ENCODE data around the gene CAND1. TPM values are rescaled to one million over a fixed set of nuclear protein-coding genes. Genes with fewer than 3 reads are reported as not detected.

Gene CAND1
- total RNA-seq, 1 donor from 2014 or later = 104 TPM

DNA sequence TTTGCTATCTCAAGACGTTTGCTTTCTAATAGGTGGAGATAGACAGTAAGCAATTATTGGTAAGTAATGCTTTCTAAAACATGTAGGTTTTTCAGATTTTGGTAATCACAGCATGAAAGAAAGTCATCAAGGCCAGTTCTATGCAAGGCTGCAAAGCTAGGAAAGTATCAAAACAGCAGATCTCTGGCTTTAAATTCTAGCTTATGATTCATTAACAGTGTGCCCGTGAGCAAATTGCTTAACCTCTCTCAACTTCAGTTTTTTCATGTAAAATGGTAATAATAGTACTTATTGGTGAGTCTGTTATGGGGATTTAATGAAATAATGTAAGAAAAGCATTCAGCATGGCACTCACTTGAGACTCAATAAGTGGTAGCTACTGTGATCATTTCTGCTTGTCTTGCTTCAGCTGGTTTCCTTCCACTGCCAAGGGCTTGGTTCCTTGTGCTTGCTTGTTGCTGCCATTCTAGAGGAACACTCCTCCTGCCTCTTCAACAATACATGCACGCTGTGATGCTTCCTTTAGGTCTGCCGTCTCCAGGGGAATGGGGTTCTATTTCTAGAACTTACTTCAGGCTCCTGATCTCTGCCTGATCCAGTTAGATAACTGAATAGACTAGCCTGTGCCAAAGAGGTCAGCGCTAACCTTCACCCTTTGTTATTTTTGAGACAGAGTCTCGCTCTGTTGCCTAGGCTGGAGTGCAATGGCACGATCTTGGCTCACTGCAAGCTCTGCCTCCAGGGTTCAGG lies 88.4 kb downstream of the CAND1 start:
- no peaks in the 10 kb centered on the region for H3K36me3 ChIP-seq
- no peaks in the 10 kb centered on the region for H3K27me3 ChIP-seq (ENCODE audit: low read depth)
- peaks cover 25% of the 10 kb centered on the region for H3K4me1 ChIP-seq
- TF ChIP-seq, protein P1, sequence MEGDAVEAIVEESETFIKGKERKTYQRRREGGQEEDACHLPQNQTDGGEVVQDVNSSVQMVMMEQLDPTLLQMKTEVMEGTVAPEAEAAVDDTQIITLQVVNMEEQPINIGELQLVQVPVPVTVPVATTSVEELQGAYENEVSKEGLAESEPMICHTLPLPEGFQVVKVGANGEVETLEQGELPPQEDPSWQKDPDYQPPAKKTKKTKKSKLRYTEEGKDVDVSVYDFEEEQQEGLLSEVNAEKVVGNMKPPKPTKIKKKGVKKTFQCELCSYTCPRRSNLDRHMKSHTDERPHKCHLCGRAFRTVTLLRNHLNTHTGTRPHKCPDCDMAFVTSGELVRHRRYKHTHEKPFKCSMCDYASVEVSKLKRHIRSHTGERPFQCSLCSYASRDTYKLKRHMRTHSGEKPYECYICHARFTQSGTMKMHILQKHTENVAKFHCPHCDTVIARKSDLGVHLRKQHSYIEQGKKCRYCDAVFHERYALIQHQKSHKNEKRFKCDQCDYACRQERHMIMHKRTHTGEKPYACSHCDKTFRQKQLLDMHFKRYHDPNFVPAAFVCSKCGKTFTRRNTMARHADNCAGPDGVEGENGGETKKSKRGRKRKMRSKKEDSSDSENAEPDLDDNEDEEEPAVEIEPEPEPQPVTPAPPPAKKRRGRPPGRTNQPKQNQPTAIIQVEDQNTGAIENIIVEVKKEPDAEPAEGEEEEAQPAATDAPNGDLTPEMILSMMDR (IDR thresholded peaks at IDR 0.05) = no peak
- intact Hi-C loops (cut with DNase I) = loop anchor here (5.0 kb wide), 1 partner anchor 585 kb away; no protein-coding TSS in a partner anchor
- no peaks in the 10 kb centered on the region for H3K9me3 ChIP-seq
- no peak overlapping the region for H3K27ac ChIP-seq
- H3K4me3 ChIP-seq = no peak overlapping the region
- no peak for DNase-seq
- no peak for ATAC-seq

DNA sequence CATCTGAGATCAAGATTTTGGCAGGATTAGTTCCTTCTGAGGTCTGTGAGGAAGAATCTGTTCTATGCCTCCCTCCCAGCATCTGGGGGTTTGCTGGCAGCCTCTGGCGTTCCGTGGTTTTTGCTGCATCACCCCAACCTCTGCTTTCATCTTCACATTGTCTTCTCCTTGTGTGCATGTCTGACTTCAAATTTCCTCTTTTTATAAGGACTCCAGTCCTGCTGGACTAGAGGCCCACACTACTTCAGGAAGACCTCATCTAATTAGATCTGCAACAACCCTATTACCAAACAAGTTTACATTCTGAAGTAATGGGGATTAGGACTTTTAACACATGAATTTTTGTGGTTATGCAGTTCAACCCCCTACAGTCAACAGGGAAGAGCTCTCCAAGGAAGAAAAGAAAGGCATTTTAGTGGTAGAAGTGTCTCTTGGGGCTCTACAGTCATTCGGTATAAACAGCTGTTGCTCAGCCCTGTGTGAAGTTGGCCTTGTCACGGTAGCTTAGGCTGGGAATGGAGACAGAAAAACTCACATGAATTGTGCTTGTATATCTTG lies 89.7 kb downstream of the CAND1 start:
- ATAC-seq (peak in 1 of 2 donors; percentile 67), DNase-seq (no peak)
- H3K4me1 ChIP-seq = peaks cover 25% of the 10 kb centered on the region
- intact Hi-C loops (cut with DNase I) = loop anchor here (5.0 kb wide), 1 partner anchor 583 kb away; no protein-coding TSS in a partner anchor
- H3K27me3 ChIP-seq (ENCODE audit: low read depth) = no peaks in the 10 kb centered on the region
- no peaks in the 10 kb centered on the region for H3K9me3 ChIP-seq
- no peaks in the 10 kb centered on the region for H3K36me3 ChIP-seq
- no peak overlapping the region for H3K27ac ChIP-seq
- TF ChIP-seq, protein P1 (IDR thresholded peaks at IDR 0.05) = no peak
- no peak overlapping the region for H3K4me3 ChIP-seq

DNA sequence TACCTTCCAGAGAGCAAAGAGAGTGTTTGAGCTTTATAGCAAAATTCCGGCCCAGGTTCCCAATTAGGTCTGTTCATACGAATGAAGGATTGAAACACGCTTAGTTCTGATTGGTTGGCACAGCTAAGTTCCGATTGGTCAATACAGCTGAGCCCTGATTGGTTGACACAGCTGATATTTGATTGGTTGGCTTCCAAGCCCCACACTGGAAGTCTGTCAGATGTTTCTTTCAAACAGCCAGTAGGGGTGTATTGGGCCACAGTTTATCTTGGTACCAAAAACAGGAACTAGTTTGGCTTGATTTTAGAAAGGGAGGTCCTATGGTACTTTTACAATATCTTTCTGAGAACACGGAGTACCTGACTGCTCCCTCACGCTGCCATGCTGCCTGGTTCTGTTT lies 93.4 kb downstream of the CAND1 start:
- no peak for ATAC-seq
- Histone ChIP-seq H3K27me3 (ENCODE audit: low read depth) (no peaks in the 10 kb centered on the region), H3K9me3 (no peaks in the 10 kb centered on the region), H3K4me1 (no peaks in the 10 kb centered on the region), H3K36me3 (no peaks in the 10 kb centered on the region), H3K4me3 (no peak overlapping the region), H3K27ac (no peak overlapping the region)
- intact Hi-C loops (cut with DNase I) = no loop called here
- no peak for DNase-seq
- TF ChIP-seq, protein P1 (IDR thresholded peaks at IDR 0.05) = no peak

DNA sequence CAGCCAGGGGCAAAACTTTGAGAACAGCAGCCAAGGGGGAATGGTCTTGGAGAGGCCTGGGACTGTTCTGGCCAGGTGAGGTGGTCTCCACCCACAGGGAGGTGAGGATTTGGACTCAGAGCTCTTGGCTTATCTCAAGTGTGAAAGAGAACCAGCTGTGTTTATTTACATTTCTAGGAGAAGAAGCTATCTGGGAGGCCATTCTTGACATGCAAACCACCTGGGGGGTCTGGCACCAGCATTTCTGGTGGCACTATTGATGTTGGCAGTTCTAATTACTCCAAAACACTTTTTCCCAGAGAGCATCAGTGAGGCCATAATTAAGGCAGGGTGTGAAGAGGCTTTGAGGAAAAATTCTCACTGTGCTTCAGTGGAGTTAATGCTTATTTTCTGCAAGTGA lies 95.1 kb downstream of the CAND1 start:
- intact Hi-C loops (cut with DNase I) = no loop called here
- H3K4me1 ChIP-seq = no peaks in the 10 kb centered on the region
- H3K27me3 ChIP-seq (ENCODE audit: low read depth) = no peaks in the 10 kb centered on the region
- no peak overlapping the region for H3K27ac ChIP-seq
- H3K9me3 ChIP-seq = no peaks in the 10 kb centered on the region
- H3K4me3 ChIP-seq = no peak overlapping the region
- ATAC-seq (no peak), DNase-seq (no peak)
- TF ChIP-seq, protein P1 (IDR thresholded peaks at IDR 0.05) = no peak
- H3K36me3 ChIP-seq = no peaks in the 10 kb centered on the region

DNA sequence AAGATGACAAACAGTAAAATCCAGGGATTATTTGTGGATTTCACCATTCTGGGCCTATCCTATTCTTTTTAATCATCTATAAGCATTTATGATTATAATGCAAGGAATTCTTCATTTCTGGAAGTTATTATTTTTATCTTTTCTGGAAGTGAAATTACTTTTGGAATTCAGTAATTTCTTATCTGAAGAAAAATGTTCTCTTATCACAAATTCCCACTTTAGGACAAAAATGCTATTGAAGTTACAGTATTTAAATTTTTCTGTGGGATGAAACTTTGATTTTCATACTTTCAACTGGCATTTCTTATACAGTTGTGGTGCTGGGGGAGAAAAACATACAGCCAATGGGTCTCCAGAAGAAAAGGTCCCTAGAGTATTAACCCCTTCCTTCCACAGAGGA lies 96.0 kb downstream of the CAND1 start:
- intact Hi-C loops (cut with DNase I) = no loop called here

More for the DNA sequence above, 96.0 kb downstream of the CAND1 start:
- no peaks in the 10 kb centered on the region for H3K4me1 ChIP-seq
- TF ChIP-seq, protein P1 (IDR thresholded peaks at IDR 0.05) = no peak
- no peak for ATAC-seq
- H3K27me3 ChIP-seq (ENCODE audit: low read depth) = no peaks in the 10 kb centered on the region
- no peak overlapping the region for H3K4me3 ChIP-seq
- no peak overlapping the region for H3K27ac ChIP-seq
- no peaks in the 10 kb centered on the region for H3K36me3 ChIP-seq
- DNase-seq = no peak
- no peaks in the 10 kb centered on the region for H3K9me3 ChIP-seq
